ENCODE measurements around the gene GAB1.
"Not testable (repeated sequence)": the region's sequence is repeated elsewhere in the genome, so short reads cannot be mapped to it uniquely, and the experiment has no call there.

Gene GAB1

GRCh38 chr4:143339497-143339896 is 2.8 kb downstream of the GAB1 start:
- DNase-seq: no peak

- DNase-seq: no peak
Measured at GRCh38 chr4:143341186-143341755, 4.6 kb downstream of the GAB1 start.

DNA sequence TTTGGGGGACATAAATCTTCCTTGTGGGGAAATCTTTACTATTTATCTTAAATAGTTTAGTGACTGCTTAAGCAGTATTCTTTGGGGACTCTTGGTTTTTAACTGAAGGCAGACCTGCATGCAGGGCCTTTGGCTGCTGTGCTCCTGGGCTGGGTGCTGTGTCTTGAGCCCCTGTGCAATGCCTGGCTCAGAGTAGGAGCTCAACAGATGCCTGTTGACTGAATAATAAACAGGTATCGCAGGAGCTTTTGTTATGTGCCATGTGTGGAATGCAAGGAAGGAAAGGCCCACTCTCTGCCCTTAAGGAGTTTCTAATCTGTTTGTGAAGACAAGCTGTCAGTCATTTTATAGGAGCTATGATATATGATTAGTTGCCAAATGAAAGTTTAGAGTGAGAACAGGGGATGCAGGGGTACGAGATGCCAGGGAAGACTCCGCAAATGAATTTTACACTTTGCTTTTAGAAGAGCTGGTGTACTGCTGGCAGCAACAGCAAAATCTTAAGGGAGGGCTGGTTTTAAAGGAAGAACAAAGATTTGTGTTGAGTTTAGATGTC is 6.7 kb downstream of the GAB1 start:
- DNase-seq: no peak

DNA sequence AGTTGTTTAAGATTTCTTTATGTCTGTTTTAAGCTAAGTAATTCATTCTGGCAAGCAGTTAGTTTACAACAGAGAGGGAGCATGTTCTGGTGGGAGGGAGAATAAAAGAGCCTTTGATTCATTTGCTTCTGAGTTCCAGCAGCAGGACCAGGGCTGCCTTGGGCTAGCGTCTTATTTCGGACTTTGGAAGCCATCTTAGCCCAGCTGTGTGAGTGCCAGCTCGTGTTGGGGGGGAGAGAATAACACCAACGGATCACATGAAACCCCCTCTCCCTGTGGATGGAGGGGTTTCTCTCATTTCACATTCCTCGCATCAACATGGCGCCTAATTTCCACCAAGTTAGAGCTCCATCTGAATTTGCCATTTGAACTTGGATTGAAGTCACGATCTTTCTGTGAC is 7.4 kb downstream of the GAB1 start:
- DNase-seq: no peak

DNA sequence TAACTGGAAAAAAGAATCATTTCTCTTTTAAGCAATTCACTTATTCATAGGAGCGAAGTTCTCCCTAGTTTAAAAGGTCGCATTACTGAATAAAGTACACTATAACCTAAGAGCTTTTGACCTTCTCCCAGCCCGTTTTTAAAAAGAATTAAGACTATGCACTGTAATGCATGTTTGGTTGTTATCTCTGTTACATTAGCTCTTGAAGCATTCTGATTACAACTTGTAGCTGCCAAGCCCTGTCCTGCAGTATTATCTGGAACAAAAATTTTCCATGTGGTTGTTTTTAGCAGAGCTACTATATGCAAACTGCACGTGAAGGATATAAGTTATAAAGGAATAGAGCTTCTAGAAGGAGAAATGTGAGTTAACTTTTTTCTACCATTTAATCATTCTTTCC is 8.1 kb downstream of the GAB1 start:
- no peak for DNase-seq

GRCh38 chr4:143345356-143345755 is 8.7 kb downstream of the GAB1 start:
- DNase-seq: no peak

DNA sequence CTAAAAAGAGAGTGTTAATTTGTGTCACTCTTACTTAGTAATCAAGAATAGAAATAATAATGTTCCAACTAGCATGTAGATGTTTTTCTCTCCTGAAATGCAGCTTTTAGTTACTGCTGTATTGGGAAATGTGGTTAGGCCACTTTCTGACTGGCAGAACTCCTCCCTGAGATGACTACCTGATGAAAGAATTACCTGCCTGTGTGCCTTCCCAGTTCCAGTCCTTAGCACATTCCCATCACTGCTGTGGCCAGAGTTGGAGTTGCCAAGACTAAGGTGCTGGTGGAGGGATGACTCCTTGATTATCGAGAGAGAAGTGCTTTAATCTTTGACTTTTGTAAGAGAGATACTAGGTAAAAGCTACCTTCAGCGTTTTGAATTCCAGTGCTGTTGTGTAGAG is 9.5 kb downstream of the GAB1 start:
- DNase-seq: no peak

DNA sequence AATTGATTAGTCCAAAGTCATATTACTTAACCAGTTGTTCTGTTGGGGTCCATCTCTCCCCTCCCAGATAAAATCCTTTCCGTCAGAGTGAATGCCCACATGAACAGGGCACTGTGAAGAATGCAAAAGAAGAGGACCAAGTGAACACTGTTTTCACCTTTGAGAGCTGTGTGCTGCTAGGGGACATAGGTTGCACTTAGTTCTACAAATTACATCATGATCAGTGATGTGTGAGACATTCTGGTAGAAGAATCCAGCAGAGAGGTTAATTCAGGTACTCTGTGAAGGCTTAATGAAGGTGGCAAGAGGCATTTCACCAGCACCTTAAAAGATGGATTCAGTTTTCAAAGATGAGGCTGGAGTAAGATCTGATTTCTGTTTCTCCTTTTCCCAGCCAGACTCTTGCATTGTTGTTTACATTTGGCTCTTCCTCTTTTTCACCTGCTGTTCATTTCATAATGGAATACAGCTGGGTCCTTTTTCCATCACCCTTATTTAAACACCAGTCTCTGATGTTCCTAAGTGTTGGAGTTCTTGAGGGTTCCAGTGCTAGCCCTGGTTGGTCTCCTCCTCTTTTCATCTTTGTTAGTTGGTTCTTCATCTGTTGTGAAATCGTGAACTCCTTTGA is 10.9 kb downstream of the GAB1 start:
- DNase-seq: no peak

GRCh38 chr4:143348233-143349077 is 11.8 kb downstream of the GAB1 start:
- no peak for DNase-seq

DNA sequence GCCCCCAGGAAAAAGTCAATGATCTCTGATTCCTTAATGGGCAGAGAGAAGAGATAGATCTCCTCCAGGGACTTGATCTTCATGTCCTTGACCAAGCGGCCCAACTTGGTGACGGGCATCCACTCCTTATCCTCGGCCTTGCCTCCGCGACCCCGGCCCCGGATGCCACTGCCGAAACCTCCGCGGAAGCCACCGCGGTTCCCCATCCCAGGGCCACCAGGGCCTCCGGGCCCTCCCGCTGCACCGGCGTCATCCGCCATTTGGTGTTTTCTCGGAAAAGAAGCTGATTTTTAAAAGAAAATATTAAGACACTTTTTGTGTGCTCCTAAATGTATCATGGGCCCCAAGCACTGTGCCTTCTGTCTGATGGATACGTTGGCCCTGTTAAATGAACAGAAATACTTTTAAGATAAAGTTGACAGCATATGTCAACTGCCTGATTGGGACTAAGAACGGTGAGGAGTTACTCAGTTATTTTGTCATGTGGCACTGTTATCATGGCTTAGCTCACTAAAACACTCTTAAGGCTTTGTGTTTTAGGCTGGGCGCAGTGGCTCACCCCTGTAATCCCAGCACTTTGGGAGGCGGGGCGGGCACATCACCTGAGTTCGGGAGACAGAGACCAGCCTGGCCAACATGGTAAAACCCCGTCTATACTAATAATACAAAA is 13.3 kb downstream of the GAB1 start:
- not testable (repeated sequence) for DNase-seq

GRCh38 chr4:143351149-143351691 is 14.5 kb downstream of the GAB1 start:
- DNase-seq: no peak

DNA sequence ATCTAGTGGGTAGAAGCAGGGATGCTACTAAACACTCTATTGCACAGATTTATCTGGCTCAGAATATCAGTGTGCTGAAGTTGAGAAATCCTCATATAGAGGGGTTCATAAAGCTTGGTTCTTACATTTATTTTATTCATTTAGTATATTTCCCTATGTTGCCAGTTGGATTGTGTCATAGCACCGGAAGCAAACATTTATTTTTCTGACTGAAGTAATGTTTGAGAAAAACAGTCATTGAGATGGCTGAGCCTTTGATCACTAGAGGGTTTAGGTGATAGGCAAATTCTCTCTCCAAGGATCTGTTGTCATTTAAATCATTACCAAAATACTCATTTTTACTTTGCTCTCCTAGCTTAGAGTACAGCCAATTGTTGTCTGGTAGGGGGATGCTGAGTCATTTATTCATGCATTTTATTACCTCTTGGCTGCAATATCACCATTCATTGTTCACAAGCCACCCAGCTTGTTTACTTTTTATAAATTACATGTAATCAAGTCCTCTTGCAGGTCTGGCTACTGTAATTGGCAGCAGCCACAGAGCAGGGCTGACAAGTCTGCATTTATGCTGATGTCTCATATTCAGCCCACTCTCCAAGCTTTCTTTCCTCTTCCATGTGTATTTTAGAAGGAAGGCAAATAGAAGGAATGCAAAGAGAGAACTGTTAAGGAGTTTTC is 15.2 kb downstream of the GAB1 start:
- DNase-seq: no peak

DNA sequence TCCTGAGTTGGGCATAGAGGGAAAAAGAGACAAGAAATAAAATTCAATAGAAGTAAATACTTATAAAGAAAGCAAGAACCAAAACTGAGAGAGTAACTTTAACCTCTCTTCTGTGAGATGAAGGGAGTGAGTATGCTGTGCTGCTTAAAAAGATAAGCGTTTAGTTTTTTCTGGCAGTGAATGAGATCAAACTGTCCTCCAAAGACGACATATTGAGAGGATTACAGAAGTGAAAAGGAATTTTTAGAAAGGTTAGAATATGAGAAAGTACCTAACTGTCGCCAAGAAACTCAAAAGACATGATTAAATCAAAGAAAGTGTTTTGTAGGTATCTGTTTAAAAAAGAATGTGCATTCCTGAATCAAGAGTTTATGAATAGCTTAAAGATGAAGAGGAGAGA is 16.0 kb downstream of the GAB1 start:
- DNase-seq: no peak

- DNase-seq: no peak
Measured at GRCh38 chr4:143353797-143354196, 17.1 kb downstream of the GAB1 start.

GRCh38 chr4:143354990-143355389 is 18.3 kb downstream of the GAB1 start:
- no peak for DNase-seq

GRCh38 chr4:143355540-143356217 is 19.0 kb downstream of the GAB1 start:
- DNase-seq: no peak

- DNase-seq: no peak
Measured at GRCh38 chr4:143356493-143356892, 19.8 kb downstream of the GAB1 start.

DNA sequence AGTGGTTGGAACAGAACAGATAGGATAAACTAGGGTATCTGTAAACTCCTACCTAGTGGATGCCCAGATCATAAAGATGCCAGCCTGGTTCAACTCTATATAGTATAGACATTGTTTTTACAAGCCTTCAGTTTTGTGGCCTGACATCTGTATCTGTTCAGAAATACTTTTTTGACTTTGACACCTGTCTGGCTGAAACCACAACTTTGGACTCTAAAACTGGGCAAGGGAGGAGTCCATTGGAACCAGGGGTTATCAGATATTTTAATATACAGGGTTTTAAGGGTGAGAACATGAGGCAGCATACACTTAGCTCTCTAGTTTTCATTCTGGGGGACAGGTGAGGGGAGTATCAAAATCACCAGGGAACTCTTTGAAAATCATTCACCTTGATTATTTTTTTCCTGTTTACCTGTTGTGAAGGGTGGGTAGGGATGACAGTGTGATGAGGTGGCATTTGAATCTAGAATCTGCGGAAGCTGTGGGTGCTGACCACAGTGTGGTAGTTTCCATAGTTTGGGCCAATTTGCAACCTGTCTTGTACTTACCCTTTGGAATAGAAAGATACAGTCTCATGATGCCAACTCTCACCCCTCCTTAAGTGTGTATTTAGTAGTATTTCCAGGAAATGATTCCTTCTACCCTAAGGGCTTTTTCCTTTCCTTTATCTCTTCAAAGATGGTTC is 20.6 kb downstream of the GAB1 start:
- no peak for DNase-seq

DNA sequence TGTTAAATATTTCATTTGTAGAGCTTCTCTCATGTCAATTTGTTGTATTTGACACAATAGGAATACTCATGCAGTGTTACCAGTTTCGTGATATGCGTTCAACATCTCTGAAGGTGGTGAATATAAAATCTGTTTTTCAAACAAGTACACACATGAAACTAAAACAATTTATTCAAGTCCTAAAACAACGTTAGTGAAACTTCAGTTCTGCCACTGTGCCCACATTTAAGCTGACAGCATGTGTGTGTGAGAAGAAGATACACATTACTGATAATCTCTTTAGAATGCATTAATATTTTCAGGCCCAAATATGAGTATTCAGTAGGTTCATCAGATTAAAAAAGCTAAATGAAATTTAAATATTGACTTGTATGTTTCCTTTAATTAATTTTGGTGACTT is 21.7 kb downstream of the GAB1 start:
- DNase-seq: no peak

GRCh38 chr4:143358923-143359643 is 22.4 kb downstream of the GAB1 start:
- peak; percentile 65 for DNase-seq

All from activated effector memory CD4-positive, alpha-beta T cell treated with anti-CD3 and anti-CD28 coated beads, Interleukin-2, amount 50 U/mL, for 16 hours (primary cell).